HepG2 (cell line): ENCODE data around the gene PNPLA3. TPM values are rescaled to one million over a fixed set of nuclear protein-coding genes. Genes with fewer than 3 reads are reported as not detected.

Source experiments
- ATAC-seq: fragments of 200-7000 bp; cut with Tn5 transposase; 3 replicates; pipeline ENCODE4 v1.9.1; 2020; ENCODE audit warnings: mild to moderate bottlenecking, moderate library complexity
- BruUV-seq: library from RNA; stranded (reverse); fragments of 400-500 nt; replicated peaks from 2 replicates; lab custom pipeline; 2021; lab: Mats Ljungman, UMichigan
- CTCF ChIA-PET: fragments of 300-600 bp; formaldehyde crosslinking; extraction: SDS; loops from one replicate; lab custom pipeline; 2021; ENCODE audit warnings: low total read pairs, inconsistent platforms, low intra/inter-chr PET ratio; lab: Yijun Ruan, JAX
- POLR2A ChIA-PET: fragments of 350-600 bp; sonication (Branson Sonifier 250); formaldehyde crosslinking; loops from one replicate; lab custom pipeline; 2020; ENCODE audit warnings: antibody characterized with exemption, inconsistent platforms; lab: Yijun Ruan, JAX
- DNase-seq: peaks from one replicate; pipeline ENCODE4 v3.0.0-alpha.2; 2015; ENCODE audit warnings: low spot score
- FAIRE-seq: peaks from 3 replicates; lab custom pipeline; 2011; peaks lifted over from hg19 to GRCh38; lab: Jason Lieb, UNC
- H2AFZ ChIP-seq: one replicate; pipeline ENCODE4 v1.6.1; 2011; ENCODE audit warnings: low read length, inconsistent platforms
- H3K27ac ChIP-seq: fragments of 300-600 bp; 3 replicates; pipeline ENCODE4 v1.8.0; 2011; ENCODE audit warnings: mixed run types, mild to moderate bottlenecking, mixed read lengths, low read length, inconsistent platforms; ENCODE audit not compliant: insufficient read depth; ENCODE audit errors: extremely low read length
- H3K27me3 ChIP-seq, 2 experiments: fragments of 200-600 bp in 1 of 2; 2 replicates in 1 of 2; 3 replicates in 1 of 2; pipeline versions ENCODE4 v1.6.0 to v1.8.0; 2011; ENCODE audit warnings: low read length in 2 of 2, mild to moderate bottlenecking in 2 of 2, moderate library complexity in 2 of 2, inconsistent platforms in 1 of 2; ENCODE audit not compliant: insufficient read depth in 2 of 2, control insufficient read depth in 1 of 2
- H3K36me3 ChIP-seq, 2 experiments: fragments of 200-600 bp in 1 of 2; replicated peaks in 1 of 2; 2 replicates in 1 of 2; 3 replicates in 1 of 2; pipeline versions ENCODE4 v1.5.1 to v1.8.0; 2011; ENCODE audit warnings: low read length in 2 of 2, inconsistent platforms in 1 of 2; ENCODE audit not compliant: insufficient read depth in 2 of 2, control insufficient read depth in 1 of 2
- H3K4me1 ChIP-seq: 2 replicates; pipeline ENCODE4 v1.5.1; 2012; ENCODE audit warnings: low read length, inconsistent platforms; ENCODE audit not compliant: insufficient read depth
- H3K4me2 ChIP-seq: 2 replicates; pipeline ENCODE4 v1.6.0; 2011; ENCODE audit warnings: low read depth, low read length, inconsistent platforms
- H3K4me3 ChIP-seq, 3 experiments: fragments of 200-600 bp in 1 of 3; sonication (generic), shearing (Covaris generic) in 1 of 3; replicated peaks in 1 of 3; 2 replicates each; pipeline ENCODE4 v1.5.1; 2011 to 2016; ENCODE audit warnings: low read length in 3 of 3, inconsistent platforms in 2 of 3, low read depth in 2 of 3, mild to moderate bottlenecking in 2 of 3, control low read depth in 1 of 3, mixed read lengths in 1 of 3; ENCODE audit not compliant: insufficient read depth in 1 of 3
- H3K79me2 ChIP-seq: one replicate; pipeline ENCODE4 v1.6.1; 2011; ENCODE audit warnings: low read length, inconsistent platforms; ENCODE audit not compliant: insufficient read depth
- H3K9ac ChIP-seq: 2 replicates; pipeline ENCODE4 v1.6.0; 2011; ENCODE audit warnings: mild to moderate bottlenecking, low read depth, low read length, inconsistent platforms; ENCODE audit not compliant: insufficient read depth
- H3K9me3 ChIP-seq: 2 replicates; pipeline ENCODE4 v1.5.1; 2012; ENCODE audit warnings: mild to moderate bottlenecking, low read length
- H4K20me1 ChIP-seq: 2 replicates; pipeline ENCODE4 v1.6.0; 2011; ENCODE audit warnings: inconsistent platforms, mild to moderate bottlenecking, low read length, moderate library complexity; ENCODE audit not compliant: insufficient read depth
- AGO2 ChIP-seq: fragments of 200-400 bp; formaldehyde crosslinking; optimal IDR thresholded peaks from 2 replicates; pipeline ENCODE3; 2017; ENCODE audit warnings: mild to moderate bottlenecking, low read depth, low read length, moderate library complexity
- KMT2A ChIP-seq: sonication (generic); formaldehyde crosslinking; IDR thresholded peaks from 2 replicates; pipeline ENCODE4 v1.4.0; 2020; ENCODE audit warnings: missing genetic modification reagents
- MIXL1 ChIP-seq: IDR thresholded peaks from 2 replicates; pipeline ENCODE4 v1.6.1; 2016
- RBFOX2 ChIP-seq: fragments of 200-400 bp; formaldehyde crosslinking; IDR thresholded peaks from 2 replicates; pipeline ENCODE4 v1.6.1; 2017; ENCODE audit warnings: low read depth, mild to moderate bottlenecking, low read length
- SRSF9 ChIP-seq: fragments of 200-400 bp; formaldehyde crosslinking; IDR thresholded peaks from 2 replicates; pipeline ENCODE4 v1.6.1; 2018; ENCODE audit warnings: borderline replicate concordance, mild to moderate bottlenecking, low read depth, low read length; ENCODE audit not compliant: insufficient read depth, poor library complexity, severe bottlenecking
- TRIM24 ChIP-seq: sonication (generic); formaldehyde crosslinking; IDR thresholded peaks from 2 replicates; pipeline ENCODE4 v1.8.0; 2022; ENCODE audit warnings: mild to moderate bottlenecking, missing genetic modification reagents
- ZNF207 ChIP-seq: fragments of 450-650 bp; IDR thresholded peaks from 2 replicates; pipeline ENCODE4 v1.6.1; 2016; ENCODE audit warnings: antibody characterized with exemption, borderline replicate concordance
- ZNF224 ChIP-seq: sonication (generic); formaldehyde crosslinking; IDR thresholded peaks from 2 replicates; pipeline ENCODE4 v1.5.0; 2020; ENCODE audit warnings: mild to moderate bottlenecking, missing genetic modification reagents
- ZNF460 ChIP-seq: sonication (generic); formaldehyde crosslinking; IDR thresholded peaks from 2 replicates; pipeline ENCODE4 v1.5.1; 2020; ENCODE audit warnings: missing genetic modification reagents, mild to moderate bottlenecking, borderline replicate concordance
- ZNF558 ChIP-seq: sonication (generic); formaldehyde crosslinking; IDR thresholded peaks from 2 replicates; pipeline ENCODE4 v1.9.0; 2022; ENCODE audit warnings: mild to moderate bottlenecking, missing genetic modification reagents, borderline replicate concordance
- WGBS: methylation state at CpG from one replicate; pipeline ENCODE4 v1.1.6; 2017; ENCODE audit warnings: low lambda C conversion rate; 5-methylcytosine and 5-hydroxymethylcytosine counted together
- in situ Hi-C: cut with HindIII; loops from 2 replicates; pipeline ENCODE4 v1.10.0; 2017; ENCODE audit warnings: low pct_unique_long_range_greater_than_20kb; ENCODE audit not compliant: extremely low pct_ligation_motif_present
- intact Hi-C: fragments of 100-400 bp; cut with micrococcal nuclease; formaldehyde crosslinking; loops from one replicate; pipeline ENCODE4 v1.10.0; 2022; ENCODE audit not compliant: unreplicated experiment
- polyA plus RNA-seq, 8 experiments: library from polyadenylated mRNA; depleted of rRNA in 3 of 8; stranded (reverse) in 7 of 8; unstranded in 1 of 8; fragments of >200 nt; fragmentation: Illumina TruSeq in 4 of 8; extraction: Trizol in 4 of 8; gene quantifications; 2 replicates each; pipeline versions ENCODE4 v1.2.1 to v1.2.3, GENCODE V29; 2011 to 2016; ENCODE audit warnings: low read depth in 4 of 8, missing spikeins in 1 of 8, mixed read lengths in 1 of 8; ENCODE audit not compliant: insufficient read depth in 1 of 8
- total RNA-seq, 5 experiments: library from RNA; depleted of rRNA; stranded (reverse); fragments of >200 nt; fragmentation: Illumina TruSeq; extraction: Trizol; gene quantifications; 2 replicates each; pipeline ENCODE4 v1.2.3, GENCODE V29; 2016; ENCODE audit warnings: low read depth in 1 of 5

PNPLA3 gene
- total and polyA plus RNA-seq, 2 of the 13 experiments (the other 11 are each of a cell fraction or from before 2014, with no cell fraction given) = 16.9 to 19.8 TPM

DNA sequence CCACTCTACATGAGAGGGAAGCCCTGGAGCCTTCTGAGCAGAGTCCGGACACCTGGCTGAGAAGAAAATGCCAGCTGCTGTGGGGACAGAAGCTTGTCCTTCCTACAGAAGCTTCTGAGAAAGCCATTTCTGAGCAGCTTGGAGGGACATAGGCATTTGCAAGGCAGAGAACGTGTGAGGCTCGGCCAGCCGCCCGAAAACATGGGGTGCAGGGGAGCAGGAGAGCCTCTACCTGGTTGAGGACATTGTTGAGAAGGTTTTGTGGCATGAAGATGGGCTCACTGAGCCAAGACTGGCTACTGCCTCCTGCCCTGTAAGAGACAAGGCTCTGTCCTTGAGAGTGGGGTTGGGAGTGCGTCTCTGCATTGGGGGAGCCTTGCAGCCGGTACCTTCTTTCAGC lies 57.0 kb downstream of the PNPLA3 start:
- no peak for FAIRE-seq
- Histone ChIP-seq H2AFZ (no peak overlapping the region), H4K20me1 (no peaks in the 10 kb centered on the region), H3K27ac (no peak overlapping the region), H3K9ac (no peak overlapping the region), H3K4me3 (no peak overlapping the region), H3K79me2 (no peaks in the 10 kb centered on the region), H3K27me3 (no peaks in the 10 kb centered on the region), H3K36me3 (peaks cover 20 to 75% of the 10 kb centered on the region in 2 experiments; a peak in 4 of 5 replicates)
- no peak for ATAC-seq
- ChIA-PET POLR2A (no interaction called here), CTCF (no interaction called here)
- TF ChIP-seq ZNF224 (CRISPR knock-in tag) = no peak
- TF ChIP-seq ZNF558 (CRISPR knock-in tag) = no peak
- TF ChIP-seq SRSF9 = no peak
- TF ChIP-seq ZNF207 = no peak
- TF ChIP-seq, all 625 proteins: peak for 0
- H3K4me2 ChIP-seq = no peak overlapping the region
- no TSS peak for BruUV-seq
- H3K9me3 ChIP-seq = no peaks in the 10 kb centered on the region
- in situ Hi-C loops = no loop called here
- no peak for DNase-seq
- intact Hi-C loops = no loop called here
- H3K4me1 ChIP-seq = no peaks in the 10 kb centered on the region
- 100% methylated on average over 5 of the region's 7 CpGs for WGBS

GRCh38 chr22:43980996-43981395 lies 57.4 kb downstream of the PNPLA3 start:
- no peak for FAIRE-seq
- WGBS = 94% methylated on average over 9 of the region's 17 CpGs
- H4K20me1 ChIP-seq = no peaks in the 10 kb centered on the region
- H3K4me3 ChIP-seq = no peak overlapping the region
- no peak for DNase-seq
- intact Hi-C loops = no loop called here
- ChIA-PET CTCF (no interaction called here), POLR2A (no interaction called here)
- H3K79me2 ChIP-seq = no peaks in the 10 kb centered on the region
- TF ChIP-seq RBFOX2 (no peak), MIXL1 (CRISPR knock-in tag) (no peak), KMT2A (CRISPR knock-in tag) (no peak), AGO2 (peak; percentile 30), ZNF460 (CRISPR knock-in tag) (no peak), TRIM24 (CRISPR knock-in tag) (no peak)
- H3K27me3 ChIP-seq = no peaks in the 10 kb centered on the region
- no peak for ATAC-seq
- in situ Hi-C loops = no loop called here
- peaks cover 22 to 73% of the 10 kb centered on the region in 2 experiments; a peak in 4 of 5 replicates for H3K36me3 ChIP-seq
- H3K4me2 ChIP-seq = no peak overlapping the region
- no peaks in the 10 kb centered on the region for H3K9me3 ChIP-seq
- BruUV-seq = no TSS peak
- no peak overlapping the region for H3K9ac ChIP-seq
- H3K4me1 ChIP-seq = no peaks in the 10 kb centered on the region
- H2AFZ ChIP-seq = no peak overlapping the region
- H3K27ac ChIP-seq = no peak overlapping the region
